ENCODE measurements around the gene NIM1K.

DNA sequence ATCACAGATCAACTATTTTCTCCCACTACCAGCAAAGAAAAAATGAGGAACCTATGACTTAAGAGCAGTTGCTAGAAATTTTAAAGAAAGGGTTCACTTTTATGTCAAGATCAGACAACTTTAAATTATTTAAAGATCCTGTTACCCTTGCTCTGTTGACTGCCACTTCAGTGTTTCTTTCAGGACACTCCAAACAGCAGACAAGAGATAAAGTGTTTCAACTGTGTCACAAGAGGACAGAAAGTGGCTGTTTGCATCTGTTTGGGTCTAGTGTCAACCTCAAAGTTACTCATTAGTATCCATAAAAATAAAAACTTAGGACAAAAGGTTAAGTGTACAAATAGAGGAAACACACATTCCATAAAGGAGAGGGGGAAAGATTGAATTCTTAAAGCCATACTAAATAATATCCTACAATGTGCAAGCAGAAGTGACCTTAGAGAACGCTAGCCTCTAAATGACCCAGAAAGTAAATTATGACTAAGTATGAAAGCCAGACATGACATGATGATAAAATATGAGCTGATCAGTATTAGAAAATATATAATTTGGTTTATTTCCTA, 96.3 kb downstream of the NIM1K start:
- TF ChIP-seq, protein P1, sequence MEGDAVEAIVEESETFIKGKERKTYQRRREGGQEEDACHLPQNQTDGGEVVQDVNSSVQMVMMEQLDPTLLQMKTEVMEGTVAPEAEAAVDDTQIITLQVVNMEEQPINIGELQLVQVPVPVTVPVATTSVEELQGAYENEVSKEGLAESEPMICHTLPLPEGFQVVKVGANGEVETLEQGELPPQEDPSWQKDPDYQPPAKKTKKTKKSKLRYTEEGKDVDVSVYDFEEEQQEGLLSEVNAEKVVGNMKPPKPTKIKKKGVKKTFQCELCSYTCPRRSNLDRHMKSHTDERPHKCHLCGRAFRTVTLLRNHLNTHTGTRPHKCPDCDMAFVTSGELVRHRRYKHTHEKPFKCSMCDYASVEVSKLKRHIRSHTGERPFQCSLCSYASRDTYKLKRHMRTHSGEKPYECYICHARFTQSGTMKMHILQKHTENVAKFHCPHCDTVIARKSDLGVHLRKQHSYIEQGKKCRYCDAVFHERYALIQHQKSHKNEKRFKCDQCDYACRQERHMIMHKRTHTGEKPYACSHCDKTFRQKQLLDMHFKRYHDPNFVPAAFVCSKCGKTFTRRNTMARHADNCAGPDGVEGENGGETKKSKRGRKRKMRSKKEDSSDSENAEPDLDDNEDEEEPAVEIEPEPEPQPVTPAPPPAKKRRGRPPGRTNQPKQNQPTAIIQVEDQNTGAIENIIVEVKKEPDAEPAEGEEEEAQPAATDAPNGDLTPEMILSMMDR (IDR thresholded peaks at IDR 0.05 in 4 of 5, conservative IDR thresholded peaks at IDR 0.05 in 1 of 5) = no peak
- TF ChIP-seq POLR2A (IDR thresholded peaks at IDR 0.05) = no peak

All from gastrocnemius medialis (tissue), 4 donors.